Retinal pigment epithelial cell (primary cell): ENCODE data around the gene RNF25.

Source experiments
- DNase-seq: peaks from one replicate; pipeline ENCODE4 v3.0.0-alpha.2; 2010; ENCODE audit warnings: low read depth
- H3K4me3 ChIP-seq: 2 replicates; pipeline ENCODE4 v1.5.1; 2011; ENCODE audit warnings: mild to moderate bottlenecking, low read length, control low read depth, moderate library complexity
- CTCF ChIP-seq: conservative IDR thresholded peaks from 2 replicates; pipeline ENCODE4 v1.5.1; 2011; ENCODE audit warnings: low read depth, low read length, control low read depth, inconsistent platforms

Gene RNF25

GRCh38 chr2:218716070-218716469 lies 44.3 kb upstream of the RNF25 start:
- DNase-seq, result no peak
- no peak overlapping the region for H3K4me3 ChIP-seq
- TF ChIP-seq CTCF, result no peak

- no peak for TF ChIP-seq CTCF
- no peak overlapping the region for H3K4me3 ChIP-seq
- no peak for DNase-seq
Observed at GRCh38 chr2:218713922-218714321, 42.1 kb upstream of the RNF25 start.

GRCh38 chr2:218711550-218711929 lies 39.7 kb upstream of the RNF25 start:
- TF ChIP-seq CTCF, result no peak
- peak; percentile 55 for DNase-seq
- peak overlapping the region; percentile 88 for H3K4me3 ChIP-seq

GRCh38 chr2:218710687-218711549 lies 39.1 kb upstream of the RNF25 start, which contains the start of gene TTLL4:
Gene TTLL4, plus strand, starts transcription at chr2:218710835. Its CDS starts 26,842 bp downstream, at chr2:218737677.
- TF ChIP-seq CTCF, result peak; percentile 65
- DNase-seq, result peak; percentile 71
- H3K4me3 ChIP-seq, result peak within 1 kb of the TSS; percentile 88

GRCh38 chr2:218710334-218710686 lies 38.5 kb upstream of the RNF25 start:
- TF ChIP-seq CTCF, result no peak
- H3K4me3 ChIP-seq, result peak overlapping the region; percentile 88
- no peak for DNase-seq

- TF ChIP-seq CTCF, result no peak
- no peak overlapping the region for H3K4me3 ChIP-seq
- DNase-seq, result no peak
Observed at GRCh38 chr2:218709908-218710307, 38.1 kb upstream of the RNF25 start.

- no peak for DNase-seq
- no peak for TF ChIP-seq CTCF
Observed at GRCh38 chr2:218708086-218708485, 36.3 kb upstream of the RNF25 start.

More at GRCh38 chr2:218708086-218708485, 36.3 kb upstream of the RNF25 start:
- H3K4me3 ChIP-seq, result no peak overlapping the region
